H9 (cell line): ENCODE results near the gene PDPR. TPM values are rescaled to one million over a fixed set of nuclear protein-coding genes. Genes with fewer than 3 reads are reported as not detected.
"Not testable (repeated sequence)": the region's sequence is repeated elsewhere in the genome, so short reads cannot be mapped to it uniquely, and the experiment has no call there.

Experiments
- DNase-seq: peaks from one replicate; pipeline ENCODE4 v3.0.0-alpha.2; 2017
- H2AFZ ChIP-seq: one replicate; pipeline ENCODE4 v1.6.1; 2013; ENCODE audit warnings: mild to moderate bottlenecking, low read length, control low read depth, moderate library complexity
- H2AK5ac ChIP-seq: 2 replicates; pipeline ENCODE4 v1.6.1; 2013; ENCODE audit warnings: low read length, control low read depth, mixed read lengths; ENCODE audit not compliant: insufficient read length
- H2BK120ac ChIP-seq: one replicate; pipeline ENCODE4 v1.6.1; 2013; ENCODE audit warnings: low read depth, mild to moderate bottlenecking, low read length, control low read depth, inconsistent platforms; ENCODE audit not compliant: poor library complexity, severe bottlenecking
- H2BK12ac ChIP-seq: 2 replicates; pipeline ENCODE4 v1.6.1; 2013; ENCODE audit warnings: low read length, control low read depth, mixed read lengths, low read depth; ENCODE audit not compliant: insufficient read length
- H2BK15ac ChIP-seq: 2 replicates; pipeline ENCODE4 v1.6.1; 2013; ENCODE audit warnings: low read depth, low read length, control low read depth
- H2BK20ac ChIP-seq: one replicate; pipeline ENCODE4 v1.6.1; 2013; ENCODE audit warnings: low read depth, mild to moderate bottlenecking, low read length, control low read depth, inconsistent platforms; ENCODE audit not compliant: poor library complexity, severe bottlenecking
- H2BK5ac ChIP-seq: 2 replicates; pipeline ENCODE4 v1.6.1; 2013; ENCODE audit warnings: low read length, control low read depth, mixed read lengths; ENCODE audit not compliant: insufficient read length
- H3K14ac ChIP-seq: 2 replicates; pipeline ENCODE4 v1.6.1; 2013; ENCODE audit warnings: low read length, control low read depth; ENCODE audit not compliant: insufficient read depth
- H3K18ac ChIP-seq: 2 replicates; pipeline ENCODE4 v1.6.1; 2013; ENCODE audit warnings: low read depth, mild to moderate bottlenecking, mixed read lengths, low read length, control low read depth; ENCODE audit not compliant: insufficient read length
- H3K23ac ChIP-seq: 2 replicates; pipeline ENCODE4 v1.6.1; 2013; ENCODE audit warnings: low read length, control low read depth, mixed read lengths, low read depth; ENCODE audit not compliant: insufficient read length
- H3K23me2 ChIP-seq: 2 replicates; pipeline ENCODE4 v1.6.1; 2013; ENCODE audit warnings: low read depth, mild to moderate bottlenecking, mixed read lengths, low read length, control low read depth; ENCODE audit not compliant: insufficient read length, poor library complexity, severe bottlenecking
- H3K27ac ChIP-seq: 2 replicates; pipeline ENCODE4 v1.5.1; 2013; ENCODE audit warnings: low read length, control low read depth, mixed read lengths, low read depth; ENCODE audit not compliant: insufficient read length
- H3K27me3 ChIP-seq: 2 replicates; pipeline ENCODE4 v1.6.1; 2013; ENCODE audit warnings: low read length, control low read depth, inconsistent platforms; ENCODE audit not compliant: insufficient read depth
- H3K4ac ChIP-seq: 2 replicates; pipeline ENCODE4 v1.6.1; 2013; ENCODE audit warnings: low read depth, mild to moderate bottlenecking, control low read depth, inconsistent platforms, low read length, moderate library complexity
- H3K4me1 ChIP-seq: 2 replicates; pipeline ENCODE4 v1.6.1; 2013; ENCODE audit warnings: low read length, control low read depth, inconsistent platforms; ENCODE audit not compliant: insufficient read depth
- H3K4me2 ChIP-seq: 2 replicates; pipeline ENCODE4 v1.6.1; 2013; ENCODE audit warnings: low read length, control low read depth, mixed read lengths; ENCODE audit not compliant: insufficient read length, insufficient read depth
- H3K56ac ChIP-seq: 2 replicates; pipeline ENCODE4 v1.6.1; 2013; ENCODE audit warnings: low read depth, mild to moderate bottlenecking, mixed read lengths, low read length, control low read depth; ENCODE audit not compliant: insufficient read length
- H3K79me1 ChIP-seq: 2 replicates; pipeline ENCODE4 v1.6.1; 2013; ENCODE audit warnings: low read depth, mild to moderate bottlenecking, moderate library complexity, low read length, control low read depth, inconsistent platforms; ENCODE audit not compliant: insufficient read depth, poor library complexity, severe bottlenecking
- H3K79me2 ChIP-seq: 2 replicates; pipeline ENCODE4 v1.6.1; 2013; ENCODE audit warnings: low read length, control low read depth, inconsistent platforms; ENCODE audit not compliant: insufficient read depth
- H3K9ac ChIP-seq: 2 replicates; pipeline ENCODE4 v1.6.1; 2013; ENCODE audit warnings: low read length, control low read depth, mixed read lengths; ENCODE audit not compliant: insufficient read length; ENCODE audit errors: extremely low read depth
- H3K9me3 ChIP-seq: one replicate; pipeline ENCODE4 v1.6.1; 2013; ENCODE audit warnings: low read depth, low read length, inconsistent platforms; ENCODE audit not compliant: control insufficient read depth
- H3T11ph ChIP-seq: one replicate; pipeline ENCODE4 v1.6.1; 2013; ENCODE audit warnings: mild to moderate bottlenecking, low read length, control low read depth, inconsistent platforms
- H4K20me1 ChIP-seq: one replicate; pipeline ENCODE4 v1.6.1; 2013; ENCODE audit not compliant: control insufficient read depth, insufficient read length, insufficient read depth
- H4K5ac ChIP-seq: 2 replicates; pipeline ENCODE4 v1.6.1; 2013; ENCODE audit warnings: low read depth, mild to moderate bottlenecking, mixed read lengths, low read length, control low read depth; ENCODE audit not compliant: insufficient read length
- H4K8ac ChIP-seq: replicated peaks from 2 replicates; pipeline ENCODE4 v1.6.1; 2013; ENCODE audit warnings: low read length, control low read depth, mixed read lengths, low read depth; ENCODE audit not compliant: insufficient read length
- H4K91ac ChIP-seq: 2 replicates; pipeline ENCODE4 v1.6.1; 2013; ENCODE audit warnings: low read depth, mild to moderate bottlenecking, moderate library complexity, mixed read lengths, low read length, control low read depth; ENCODE audit not compliant: insufficient read length
- H3K27ac Mint-ChIP-seq, 3 experiments: 2 replicates in 2 of 3; 3 replicates in 1 of 3; pipeline ENCODE4 v1.8.0; 2020 to 2021; ENCODE audit warnings: mixed read lengths in 3 of 3, mild to moderate bottlenecking in 1 of 3, moderate library complexity in 1 of 3
- H3K27me3 Mint-ChIP-seq: 2 replicates; pipeline ENCODE4 v1.8.0; 2021; ENCODE audit warnings: low read depth, mild to moderate bottlenecking, moderate library complexity, mixed read lengths
- H3K36me3 Mint-ChIP-seq, 3 experiments: 2 replicates in 2 of 3; 3 replicates in 1 of 3; pipeline ENCODE4 v1.8.0; 2020 to 2021; ENCODE audit warnings: low read depth in 3 of 3, mixed read lengths in 3 of 3; ENCODE audit not compliant: insufficient read depth in 1 of 3
- H3K4me1 Mint-ChIP-seq, 2 experiments: 2 replicates each; pipeline ENCODE4 v1.8.0; 2020; ENCODE audit warnings: mixed read lengths in 2 of 2
- H3K4me3 Mint-ChIP-seq, 2 experiments: 2 replicates in 1 of 2; 3 replicates in 1 of 2; pipeline ENCODE4 v1.8.0; 2020 to 2021; ENCODE audit warnings: mild to moderate bottlenecking in 2 of 2, mixed read lengths in 2 of 2, moderate library complexity in 1 of 2
- H3K9me3 Mint-ChIP-seq, 2 experiments: 2 replicates in 1 of 2; 3 replicates in 1 of 2; pipeline ENCODE4 v1.8.0; 2020; ENCODE audit warnings: mild to moderate bottlenecking in 2 of 2, mixed read lengths in 2 of 2, moderate library complexity in 1 of 2
- WGBS: extraction: QIAGEN DNeasy Blood & Tissue Kit; methylation state at CpG from one replicate; pipeline ENCODE4 v1.1.7; 2013; ENCODE audit warnings: missing lambda C conversion rate, low lambda C conversion rate, mixed read lengths; ENCODE audit not compliant: insufficient read length; ENCODE audit errors: extremely low coverage; 5-methylcytosine and 5-hydroxymethylcytosine counted together
- total RNA-seq: library from RNA; stranded (reverse); gene quantifications from 2 replicates; pipeline ENCODE4 v1.2.1, GENCODE V29; 2021

PDPR gene
- total RNA-seq, 1 experiment from 2014 or later: 37.2 TPM

GRCh38 chr16:70081219-70081618 is 32.9 kb upstream of the PDPR start:
- not testable (repeated sequence) for H4K20me1 ChIP-seq, H3K27me3 ChIP-seq, H3K4ac ChIP-seq, H4K5ac ChIP-seq, H3K14ac ChIP-seq, H3T11ph ChIP-seq, H3K9me3 Mint-ChIP-seq, H3K56ac ChIP-seq, H2AK5ac ChIP-seq, H2BK15ac ChIP-seq, H3K23me2 ChIP-seq, H3K4me1 ChIP-seq, DNase-seq, H2AFZ ChIP-seq, H2BK120ac ChIP-seq, H3K23ac ChIP-seq, H3K27me3 Mint-ChIP-seq, H2BK20ac ChIP-seq, H4K8ac ChIP-seq, H3K79me1 ChIP-seq, H3K9me3 ChIP-seq, H3K27ac Mint-ChIP-seq, H3K18ac ChIP-seq, H3K4me3 Mint-ChIP-seq, H3K4me1 Mint-ChIP-seq, H2BK5ac ChIP-seq, H3K27ac ChIP-seq, H2BK12ac ChIP-seq, H4K91ac ChIP-seq, H3K79me2 ChIP-seq, H3K9ac ChIP-seq, H3K4me2 ChIP-seq, H3K36me3 Mint-ChIP-seq
- WGBS: no CpG with 5 or more reads among the region's 7 CpGs

- H4K91ac ChIP-seq, H4K8ac ChIP-seq, H3K79me1 ChIP-seq, H3K4me1 Mint-ChIP-seq, H3K56ac ChIP-seq, H3K79me2 ChIP-seq, H2BK12ac ChIP-seq, H3K36me3 Mint-ChIP-seq, H3K9me3 ChIP-seq, H3K18ac ChIP-seq, H2AK5ac ChIP-seq, H3K14ac ChIP-seq, H3K4me2 ChIP-seq, H3T11ph ChIP-seq, H3K4me3 Mint-ChIP-seq, H2BK5ac ChIP-seq, H3K9ac ChIP-seq, H3K27ac ChIP-seq, H4K20me1 ChIP-seq, H3K27ac Mint-ChIP-seq, H4K5ac ChIP-seq, H3K27me3 ChIP-seq, H2AFZ ChIP-seq, H3K23me2 ChIP-seq, H3K4ac ChIP-seq, H3K9me3 Mint-ChIP-seq, DNase-seq, H2BK120ac ChIP-seq, H2BK15ac ChIP-seq, H3K4me1 ChIP-seq, H2BK20ac ChIP-seq, H3K23ac ChIP-seq, H3K27me3 Mint-ChIP-seq: not testable (repeated sequence)
- WGBS: no CpG with 5 or more reads among the region's 4 CpGs
These were observed 30.2 kb upstream of the PDPR start for GRCh38 chr16:70083931-70084330.
